ENCODE data around the gene PLBD2. TPM values are rescaled to one million over a fixed set of nuclear protein-coding genes. Genes with fewer than 3 reads are reported as not detected.

The PLBD2 gene
- total RNA-seq = 54.3 and 71.5 TPM in 2 replicates

- peak; percentile 54 for DNase-seq (ENCODE audit: low read depth)
- Histone ChIP-seq H3K27me3 (ENCODE audit: control insufficient read depth, insufficient read depth, low read length) (no peaks in the 10 kb centered on the region), H3K36me3 (ENCODE audit: control insufficient read depth, insufficient read depth, low read length) (no peaks in the 10 kb centered on the region), H3K4me3 (ENCODE audit: low read depth, low read length) (peak within 1 kb of the TSS; percentile 60)
- no peak for TF ChIP-seq CTCF (IDR thresholded peaks at IDR 0.05; ENCODE audit: insufficient read depth, low read length, poor library complexity, severe bottlenecking)
These were observed at the start of gene PLBD2 for GRCh38 chr12:113358381-113359132. TSS of gene PLBD2 (plus strand) at chr12:113358587. CDS start at chr12:113358601, 14 bp downstream.

- Histone ChIP-seq H3K4me3 (ENCODE audit: low read depth, low read length) (no peak overlapping the region), H3K36me3 (ENCODE audit: control insufficient read depth, insufficient read depth, low read length) (peaks cover 1% of the 10 kb centered on the region), H3K27me3 (ENCODE audit: control insufficient read depth, insufficient read depth, low read length) (no peaks in the 10 kb centered on the region)
- peak; percentile 11 for TF ChIP-seq CTCF (IDR thresholded peaks at IDR 0.05; ENCODE audit: insufficient read depth, low read length, poor library complexity, severe bottlenecking)
- DNase-seq (ENCODE audit: low read depth) = no peak
These were observed 47.9 kb upstream of the PLBD2 start for GRCh38 chr12:113310489-113310888.

- no peaks in the 10 kb centered on the region for H3K27me3 ChIP-seq (ENCODE audit: control insufficient read depth, insufficient read depth, low read length)
- H3K36me3 ChIP-seq (ENCODE audit: control insufficient read depth, insufficient read depth, low read length) = peaks cover 1% of the 10 kb centered on the region
- no peak overlapping the region for H3K4me3 ChIP-seq (ENCODE audit: low read depth, low read length)
- peak; percentile 32 for DNase-seq (ENCODE audit: low read depth)
- TF ChIP-seq CTCF (IDR thresholded peaks at IDR 0.05; ENCODE audit: insufficient read depth, low read length, poor library complexity, severe bottlenecking) = no peak
These were observed 44.3 kb upstream of the PLBD2 start for GRCh38 chr12:113314121-113314529.

- no peaks in the 10 kb centered on the region for H3K27me3 ChIP-seq (ENCODE audit: control insufficient read depth, insufficient read depth, low read length)
- no peaks in the 10 kb centered on the region for H3K36me3 ChIP-seq (ENCODE audit: control insufficient read depth, insufficient read depth, low read length)
- no peak for TF ChIP-seq CTCF (IDR thresholded peaks at IDR 0.05; ENCODE audit: insufficient read depth, low read length, poor library complexity, severe bottlenecking)
- no peak for DNase-seq (ENCODE audit: low read depth)
- H3K4me3 ChIP-seq (ENCODE audit: low read depth, low read length) = no peak overlapping the region
These were observed 43.0 kb upstream of the PLBD2 start for GRCh38 chr12:113315358-113315757.

- Histone ChIP-seq H3K27me3 (ENCODE audit: control insufficient read depth, insufficient read depth, low read length) (no peaks in the 10 kb centered on the region), H3K36me3 (ENCODE audit: control insufficient read depth, insufficient read depth, low read length) (no peaks in the 10 kb centered on the region), H3K4me3 (ENCODE audit: low read depth, low read length) (no peak overlapping the region)
- no peak for TF ChIP-seq CTCF (IDR thresholded peaks at IDR 0.05; ENCODE audit: insufficient read depth, low read length, poor library complexity, severe bottlenecking)
- no peak for DNase-seq (ENCODE audit: low read depth)
These were observed 42.2 kb upstream of the PLBD2 start for GRCh38 chr12:113316155-113316554.

GRCh38 chr12:113317122-113317521 lies 41.3 kb upstream of the PLBD2 start:
- Histone ChIP-seq H3K4me3 (ENCODE audit: low read depth, low read length) (no peak overlapping the region), H3K36me3 (ENCODE audit: control insufficient read depth, insufficient read depth, low read length) (no peaks in the 10 kb centered on the region), H3K27me3 (ENCODE audit: control insufficient read depth, insufficient read depth, low read length) (no peaks in the 10 kb centered on the region)
- no peak for DNase-seq (ENCODE audit: low read depth)
- TF ChIP-seq CTCF (IDR thresholded peaks at IDR 0.05; ENCODE audit: insufficient read depth, low read length, poor library complexity, severe bottlenecking) = no peak
